LNCaP clone FGC (cell line): ENCODE measurements around the gene ARID1B.

Experiments used
- DNase-seq: peaks from one replicate; pipeline ENCODE4 v3.0.0-alpha.2; 2011; ENCODE audit warnings: low read depth
- H3K4me3 ChIP-seq: 2 replicates; pipeline ENCODE4 v1.5.1; 2011; ENCODE audit warnings: mild to moderate bottlenecking, low read depth, low read length, control low read depth
- TF ChIP-seq, protein P1 (sequence below): IDR thresholded peaks from 2 replicates; pipeline ENCODE4 v1.5.1; 2012; ENCODE audit warnings: mild to moderate bottlenecking; ENCODE audit not compliant: control insufficient read depth, insufficient read depth; ENCODE audit errors: extremely low read depth

Gene ARID1B

DNA sequence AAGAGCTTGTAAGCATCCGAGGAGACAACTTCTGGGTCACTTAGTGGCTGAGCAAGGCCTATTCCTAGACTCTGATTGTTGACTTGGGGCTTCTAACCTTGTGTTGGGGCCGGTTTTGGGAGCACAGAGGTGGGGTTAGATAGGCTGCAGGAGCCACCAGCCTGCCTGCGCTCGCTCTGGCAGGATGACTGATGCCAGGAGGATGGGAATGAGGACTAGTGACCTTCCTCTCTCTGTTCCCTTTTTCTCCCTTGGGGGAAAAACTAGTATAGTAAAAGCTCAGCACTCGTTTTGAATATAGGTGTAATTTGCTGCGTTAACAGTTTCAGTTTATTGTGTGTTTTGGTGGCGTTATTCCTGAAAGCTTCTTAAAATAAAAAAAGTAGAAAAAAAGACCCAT, 141.5 kb downstream of the ARID1B start:
- H3K4me3 ChIP-seq, result no peak overlapping the region
- TF ChIP-seq, protein P1, sequence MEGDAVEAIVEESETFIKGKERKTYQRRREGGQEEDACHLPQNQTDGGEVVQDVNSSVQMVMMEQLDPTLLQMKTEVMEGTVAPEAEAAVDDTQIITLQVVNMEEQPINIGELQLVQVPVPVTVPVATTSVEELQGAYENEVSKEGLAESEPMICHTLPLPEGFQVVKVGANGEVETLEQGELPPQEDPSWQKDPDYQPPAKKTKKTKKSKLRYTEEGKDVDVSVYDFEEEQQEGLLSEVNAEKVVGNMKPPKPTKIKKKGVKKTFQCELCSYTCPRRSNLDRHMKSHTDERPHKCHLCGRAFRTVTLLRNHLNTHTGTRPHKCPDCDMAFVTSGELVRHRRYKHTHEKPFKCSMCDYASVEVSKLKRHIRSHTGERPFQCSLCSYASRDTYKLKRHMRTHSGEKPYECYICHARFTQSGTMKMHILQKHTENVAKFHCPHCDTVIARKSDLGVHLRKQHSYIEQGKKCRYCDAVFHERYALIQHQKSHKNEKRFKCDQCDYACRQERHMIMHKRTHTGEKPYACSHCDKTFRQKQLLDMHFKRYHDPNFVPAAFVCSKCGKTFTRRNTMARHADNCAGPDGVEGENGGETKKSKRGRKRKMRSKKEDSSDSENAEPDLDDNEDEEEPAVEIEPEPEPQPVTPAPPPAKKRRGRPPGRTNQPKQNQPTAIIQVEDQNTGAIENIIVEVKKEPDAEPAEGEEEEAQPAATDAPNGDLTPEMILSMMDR, result no peak
- no peak for DNase-seq

DNA sequence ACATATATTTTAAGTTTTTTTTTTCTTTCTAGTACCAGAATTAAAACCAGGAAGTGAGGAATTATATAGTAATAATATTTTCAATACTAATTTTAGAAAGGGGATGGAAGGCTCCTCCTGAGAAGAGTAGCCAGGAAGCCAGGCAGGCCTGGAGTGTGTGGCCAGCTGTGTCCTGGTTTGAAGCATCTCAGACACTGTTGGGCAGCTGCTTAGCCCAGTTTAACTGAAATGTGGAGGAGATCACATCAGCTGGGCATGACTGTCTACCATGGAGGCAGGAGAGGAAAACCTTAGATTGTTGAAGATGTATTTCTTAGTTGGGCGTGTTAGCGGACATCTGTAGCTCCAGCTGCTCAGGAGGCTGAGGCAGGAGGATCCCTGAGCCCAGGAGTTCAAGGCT, 142.2 kb downstream of the ARID1B start:
- TF ChIP-seq, protein P1, result no peak
- H3K4me3 ChIP-seq, result no peak overlapping the region
- no peak for DNase-seq

DNA sequence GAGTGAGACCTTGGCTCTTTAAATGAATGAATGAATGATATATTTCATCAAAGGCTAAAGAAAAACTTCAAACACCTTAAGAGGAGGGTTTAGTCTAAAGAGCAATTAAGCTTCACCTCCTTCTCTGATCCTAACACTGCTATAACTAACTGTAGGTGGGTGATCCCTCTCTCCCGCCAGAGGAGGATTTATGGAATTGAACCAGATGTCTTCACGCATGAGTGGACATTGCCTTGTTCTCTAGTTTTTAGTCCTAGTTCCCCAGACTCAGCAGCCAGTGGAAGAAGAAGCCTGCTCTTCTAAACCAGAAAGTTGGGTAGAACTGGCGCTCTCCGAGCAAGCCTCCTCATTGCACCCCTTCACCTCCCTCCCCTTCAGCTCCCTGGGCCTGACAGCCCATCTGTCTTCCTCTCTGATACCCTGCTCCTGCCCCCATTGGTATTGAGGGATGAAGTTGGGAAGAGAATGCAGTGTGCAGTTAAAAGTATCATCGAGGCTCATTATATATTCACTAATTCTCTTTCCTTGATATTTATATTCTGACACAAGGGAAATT, 142.7 kb downstream of the ARID1B start:
- no peak for DNase-seq
- TF ChIP-seq, protein P1, result no peak
- H3K4me3 ChIP-seq, result no peak overlapping the region

DNA sequence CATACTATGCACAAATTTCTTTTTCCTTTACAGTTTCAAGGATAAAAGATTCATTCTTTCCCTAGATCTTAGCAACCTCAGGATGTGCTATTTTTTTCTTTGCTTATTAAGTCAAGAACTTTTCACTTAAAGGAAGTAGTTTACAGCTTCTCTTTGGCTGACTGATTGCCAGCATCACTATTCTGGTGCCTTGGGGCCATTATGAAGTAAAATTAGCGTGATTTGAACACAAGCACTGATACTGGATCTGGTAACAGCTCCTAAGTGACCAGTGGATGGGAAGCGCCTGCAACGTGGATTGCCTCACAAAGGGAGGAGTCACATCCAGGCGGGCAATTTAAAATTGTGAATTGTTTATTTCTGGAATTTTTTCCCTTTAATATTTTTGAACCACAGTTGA, 147.1 kb downstream of the ARID1B start:
- DNase-seq, result no peak

DNA sequence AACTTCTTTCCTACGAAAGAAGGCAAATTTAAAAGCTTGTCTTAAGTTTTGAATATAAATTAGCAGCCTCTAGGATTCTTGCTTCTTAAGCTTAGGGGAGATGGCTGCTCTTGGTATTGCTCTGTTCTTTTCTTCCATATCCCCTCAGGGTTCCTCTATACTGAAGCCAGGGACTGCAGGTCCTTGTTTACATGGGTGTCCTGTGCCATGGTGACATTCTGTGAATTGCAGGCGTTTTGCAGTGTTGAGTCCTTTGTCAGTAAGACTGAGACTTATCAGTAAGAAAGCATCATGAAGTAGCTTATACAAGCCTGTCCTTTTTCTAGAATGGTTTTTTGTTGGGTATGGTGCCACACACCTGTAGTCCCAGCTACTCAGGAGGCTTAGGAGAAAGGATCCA, 147.8 kb downstream of the ARID1B start:
- TF ChIP-seq, protein P1, result no peak
- DNase-seq, result no peak
- no peak overlapping the region for H3K4me3 ChIP-seq

More for the DNA sequence above, 147.1 kb downstream of the ARID1B start:
- H3K4me3 ChIP-seq, result no peak overlapping the region
- TF ChIP-seq, protein P1, result no peak

GRCh38 chr6:156925718-156926607, 148.8 kb downstream of the ARID1B start:
- DNase-seq, result no peak
- TF ChIP-seq, protein P1, result no peak
- H3K4me3 ChIP-seq, result no peak overlapping the region; the same call in 1 of the 2 replicates
